Measurements from ENCODE around the gene RAB4B.

The RAB4B gene

GRCh38 chr19:40742886-40743285, 35.2 kb upstream of the RAB4B start:
- Histone ChIP-seq H3K4me3 (ENCODE audit: low read length in 2 of 2) (no peak overlapping the region), H2BK15ac (ENCODE audit: low read length) (no peak overlapping the region), H3K23ac (ENCODE audit: low read depth, low read length, poor library complexity) (no peak overlapping the region), H3K4me2 (ENCODE audit: insufficient read depth, low read length, poor library complexity, severe bottlenecking) (no peak overlapping the region), H2BK5ac (ENCODE audit: low read length) (no peak overlapping the region), H3K14ac (ENCODE audit: low read length) (no peak overlapping the region), H3K4ac (ENCODE audit: low read length) (no peak overlapping the region), H2AK5ac (ENCODE audit: low read depth, low read length) (no peak overlapping the region), H4K91ac (ENCODE audit: low read depth, low read length, poor library complexity) (no peak overlapping the region), H2BK12ac (ENCODE audit: low read length) (no peak overlapping the region), H3K27me3 (ENCODE audit: control insufficient read depth in 3 of 3, insufficient read depth in 3 of 3, low read depth in 1 of 3, low read length in 3 of 3) (no peaks in the 10 kb centered on the region), H2AFZ (ENCODE audit: low read length) (no peak overlapping the region), H4K8ac (ENCODE audit: low read depth, low read length) (no peak overlapping the region), H3K18ac (ENCODE audit: low read length) (no peak overlapping the region), H3K36me3 (replicated peaks in 1 of 2; ENCODE audit: control insufficient read depth in 2 of 2, insufficient read depth in 2 of 2, low read length in 2 of 2) (peaks cover 17 to 48% of the 10 kb centered on the region in 2 donors), H3K9ac (ENCODE audit: low read depth, low read length, poor library complexity) (no peak overlapping the region), H3K79me1 (ENCODE audit: low read depth, low read length) (peaks cover 3% of the 10 kb centered on the region), H3K9me3 (replicated peaks in 1 of 2; ENCODE audit: control insufficient read depth in 2 of 2, insufficient read depth in 1 of 2, low read depth in 1 of 2, low read length in 2 of 2) (peaks cover 0 to 1% of the 10 kb centered on the region in 2 donors), H3K27ac (replicated peaks; ENCODE audit: low read length) (no peak overlapping the region), H3K4me1 (ENCODE audit: control insufficient read depth in 2 of 2, insufficient read depth in 1 of 2, low read depth in 1 of 2, low read length in 2 of 2) (peaks cover 0 to 1% of the 10 kb centered on the region in 2 donors), H2BK120ac (ENCODE audit: low read depth, low read length) (no peak overlapping the region)
- DNase-seq (ENCODE audit: low spot score), result no peak
- no CpG with 5 or more reads among the region's 12 CpGs for WGBS, 2 donors (ENCODE audit: extremely low coverage in 2 of 2, insufficient read length in 2 of 2, insufficient replicate concordance in 1 of 2)

DNA sequence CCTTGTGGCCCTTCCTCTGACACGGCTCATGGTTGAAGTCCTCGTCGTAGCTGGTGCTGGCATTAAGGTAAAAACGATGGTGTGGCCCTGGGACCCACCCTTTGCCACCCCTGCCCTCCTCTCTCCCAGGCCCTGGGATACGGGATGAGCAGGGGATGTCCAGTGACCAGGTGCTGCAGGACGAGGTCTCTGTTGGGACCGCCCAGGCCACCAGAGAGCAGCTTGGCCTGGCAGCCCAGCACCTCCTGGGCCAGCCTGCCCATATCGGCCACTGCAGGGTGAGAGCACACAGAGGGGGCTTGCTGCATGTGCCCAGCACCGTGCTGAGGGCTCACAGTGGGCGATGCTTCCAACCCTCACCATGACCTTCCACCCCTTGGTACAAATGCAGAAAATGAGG, 34.1 kb upstream of the RAB4B start:
- Histone ChIP-seq H4K8ac (ENCODE audit: low read depth, low read length) (no peak overlapping the region), H2BK5ac (ENCODE audit: low read length) (peak overlapping the region; percentile 29), H3K9me3 (replicated peaks in 1 of 2; ENCODE audit: control insufficient read depth in 2 of 2, insufficient read depth in 1 of 2, low read depth in 1 of 2, low read length in 2 of 2) (peaks cover 0 to 1% of the 10 kb centered on the region in 2 donors), H2AK5ac (ENCODE audit: low read depth, low read length) (peak overlapping the region; percentile 19), H2BK120ac (ENCODE audit: low read depth, low read length) (no peak overlapping the region), H3K4me3 (ENCODE audit: low read length in 2 of 2) (no peak overlapping the region), H3K79me1 (ENCODE audit: low read depth, low read length) (peaks cover 3% of the 10 kb centered on the region), H4K91ac (ENCODE audit: low read depth, low read length, poor library complexity) (peak overlapping the region; percentile 53), H2BK15ac (ENCODE audit: low read length) (no peak overlapping the region), H3K23ac (ENCODE audit: low read depth, low read length, poor library complexity) (peak overlapping the region; percentile 69), H3K27ac (replicated peaks; ENCODE audit: low read length) (no peak overlapping the region), H3K4me2 (ENCODE audit: insufficient read depth, low read length, poor library complexity, severe bottlenecking) (no peak overlapping the region), H3K36me3 (replicated peaks in 1 of 2; ENCODE audit: control insufficient read depth in 2 of 2, insufficient read depth in 2 of 2, low read length in 2 of 2) (peaks cover 14 to 42% of the 10 kb centered on the region in 2 donors), H3K4me1 (ENCODE audit: control insufficient read depth in 2 of 2, insufficient read depth in 1 of 2, low read depth in 1 of 2, low read length in 2 of 2) (peaks cover 2 to 3% of the 10 kb centered on the region in 2 donors), H2AFZ (ENCODE audit: low read length) (no peak overlapping the region), H3K4ac (ENCODE audit: low read length) (no peak overlapping the region), H3K27me3 (ENCODE audit: control insufficient read depth in 3 of 3, insufficient read depth in 3 of 3, low read depth in 1 of 3, low read length in 3 of 3) (no peaks in the 10 kb centered on the region), H3K9ac (ENCODE audit: low read depth, low read length, poor library complexity) (peak overlapping the region; percentile 27), H3K14ac (ENCODE audit: low read length) (no peak overlapping the region), H3K18ac (ENCODE audit: low read length) (no peak overlapping the region), H2BK12ac (ENCODE audit: low read length) (peak overlapping the region; percentile 60)
- no CpG with 5 or more reads among the region's 10 CpGs for WGBS, 2 donors (ENCODE audit: extremely low coverage in 2 of 2, insufficient read length in 2 of 2, insufficient replicate concordance in 1 of 2)
- no peak for DNase-seq (ENCODE audit: low spot score)

- H3K4me3 ChIP-seq (ENCODE audit: low read length in 2 of 2), result no peak overlapping the region
- no peak overlapping the region for H3K18ac ChIP-seq (ENCODE audit: low read length)
- H3K23ac ChIP-seq (ENCODE audit: low read depth, low read length, poor library complexity), result no peak overlapping the region
- H3K4ac ChIP-seq (ENCODE audit: low read length), result no peak overlapping the region
- no peak overlapping the region for H2BK120ac ChIP-seq (ENCODE audit: low read depth, low read length)
- H3K9me3 ChIP-seq (replicated peaks in 1 of 2; ENCODE audit: control insufficient read depth in 2 of 2, insufficient read depth in 1 of 2, low read depth in 1 of 2, low read length in 2 of 2), result peaks cover 0 to 1% of the 10 kb centered on the region in 2 donors
- no peak overlapping the region for H2BK12ac ChIP-seq (ENCODE audit: low read length)
- no peak overlapping the region for H4K91ac ChIP-seq (ENCODE audit: low read depth, low read length, poor library complexity)
- WGBS, 2 donors (ENCODE audit: extremely low coverage in 2 of 2, insufficient read length in 2 of 2, insufficient replicate concordance in 1 of 2), result no CpG with 5 or more reads among the region's 17 CpGs
- no peak for DNase-seq (ENCODE audit: low spot score)
- no peaks in the 10 kb centered on the region for H3K27me3 ChIP-seq (ENCODE audit: control insufficient read depth in 3 of 3, insufficient read depth in 3 of 3, low read depth in 1 of 3, low read length in 3 of 3)
- peak overlapping the region; percentile 19 for H2AK5ac ChIP-seq (ENCODE audit: low read depth, low read length)
- H3K4me2 ChIP-seq (ENCODE audit: insufficient read depth, low read length, poor library complexity, severe bottlenecking), result no peak overlapping the region
- H4K8ac ChIP-seq (ENCODE audit: low read depth, low read length), result no peak overlapping the region
- no peak overlapping the region for H2BK5ac ChIP-seq (ENCODE audit: low read length)
- H3K27ac ChIP-seq (replicated peaks; ENCODE audit: low read length), result no peak overlapping the region
- peaks cover 9 to 10% of the 10 kb centered on the region in 2 donors for H3K4me1 ChIP-seq (ENCODE audit: control insufficient read depth in 2 of 2, insufficient read depth in 1 of 2, low read depth in 1 of 2, low read length in 2 of 2)
- H3K9ac ChIP-seq (ENCODE audit: low read depth, low read length, poor library complexity), result no peak overlapping the region
- H3K36me3 ChIP-seq (replicated peaks in 1 of 2; ENCODE audit: control insufficient read depth in 2 of 2, insufficient read depth in 2 of 2, low read length in 2 of 2), result peaks cover 7 to 34% of the 10 kb centered on the region in 2 donors
- H2AFZ ChIP-seq (ENCODE audit: low read length), result no peak overlapping the region
- H2BK15ac ChIP-seq (ENCODE audit: low read length), result no peak overlapping the region
- H3K14ac ChIP-seq (ENCODE audit: low read length), result no peak overlapping the region
- H3K79me1 ChIP-seq (ENCODE audit: low read depth, low read length), result no peaks in the 10 kb centered on the region
These were observed 33.3 kb upstream of the RAB4B start for GRCh38 chr19:40744554-40745401.

DNA sequence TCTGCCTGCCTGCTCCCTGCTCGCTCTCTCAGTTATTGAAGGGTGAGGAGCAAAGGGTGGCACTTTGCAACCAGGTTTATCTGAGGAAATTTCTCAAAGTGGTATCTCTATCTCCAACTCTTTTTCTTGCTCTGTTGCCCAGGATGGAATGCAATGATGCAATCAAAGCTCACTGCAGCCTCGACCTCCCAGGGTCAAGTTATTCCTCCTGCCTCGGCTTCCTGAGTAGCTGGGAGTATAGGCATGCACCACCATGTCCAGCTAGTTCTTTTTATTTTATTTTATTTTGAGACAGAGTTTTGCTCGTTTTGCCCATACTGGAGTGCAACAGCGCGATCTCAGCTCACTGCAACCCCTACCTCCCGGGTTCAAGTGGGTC, 32.7 kb upstream of the RAB4B start:
- Histone ChIP-seq H3K36me3 (replicated peaks in 1 of 2; ENCODE audit: control insufficient read depth in 2 of 2, insufficient read depth in 2 of 2, low read length in 2 of 2) (peaks cover 6 to 30% of the 10 kb centered on the region in 2 donors), H3K23ac (ENCODE audit: low read depth, low read length, poor library complexity) (no peak overlapping the region), H3K4me3 (ENCODE audit: low read length in 2 of 2) (no peak overlapping the region), H3K4me2 (ENCODE audit: insufficient read depth, low read length, poor library complexity, severe bottlenecking) (no peak overlapping the region), H2BK15ac (ENCODE audit: low read length) (no peak overlapping the region), H3K14ac (ENCODE audit: low read length) (no peak overlapping the region), H3K9ac (ENCODE audit: low read depth, low read length, poor library complexity) (no peak overlapping the region), H2BK5ac (ENCODE audit: low read length) (no peak overlapping the region), H3K27ac (replicated peaks; ENCODE audit: low read length) (no peak overlapping the region), H3K18ac (ENCODE audit: low read length) (no peak overlapping the region), H3K9me3 (replicated peaks in 1 of 2; ENCODE audit: control insufficient read depth in 2 of 2, insufficient read depth in 1 of 2, low read depth in 1 of 2, low read length in 2 of 2) (peaks cover 0 to 1% of the 10 kb centered on the region in 2 donors), H2AFZ (ENCODE audit: low read length) (no peak overlapping the region), H2AK5ac (ENCODE audit: low read depth, low read length) (no peak overlapping the region), H2BK12ac (ENCODE audit: low read length) (no peak overlapping the region), H4K8ac (ENCODE audit: low read depth, low read length) (no peak overlapping the region), H2BK120ac (ENCODE audit: low read depth, low read length) (no peak overlapping the region), H4K91ac (ENCODE audit: low read depth, low read length, poor library complexity) (no peak overlapping the region), H3K4me1 (ENCODE audit: control insufficient read depth in 2 of 2, insufficient read depth in 1 of 2, low read depth in 1 of 2, low read length in 2 of 2) (peaks cover 9 to 12% of the 10 kb centered on the region in 2 donors), H3K27me3 (ENCODE audit: control insufficient read depth in 3 of 3, insufficient read depth in 3 of 3, low read depth in 1 of 3, low read length in 3 of 3) (no peaks in the 10 kb centered on the region), H3K79me1 (ENCODE audit: low read depth, low read length) (no peaks in the 10 kb centered on the region), H3K4ac (ENCODE audit: low read length) (no peak overlapping the region)
- DNase-seq (ENCODE audit: low spot score), result no peak
- no CpG with 5 or more reads among the region's 7 CpGs for WGBS, 2 donors (ENCODE audit: extremely low coverage in 2 of 2, insufficient read length in 2 of 2, insufficient replicate concordance in 1 of 2)
